ENCODE results near the gene CNST. TPM values are rescaled to one million over a fixed set of nuclear protein-coding genes. Genes with fewer than 3 reads are reported as not detected.

The CNST gene
- total RNA-seq, 1 experiment from 2014 or later, result 19.8 TPM

DNA sequence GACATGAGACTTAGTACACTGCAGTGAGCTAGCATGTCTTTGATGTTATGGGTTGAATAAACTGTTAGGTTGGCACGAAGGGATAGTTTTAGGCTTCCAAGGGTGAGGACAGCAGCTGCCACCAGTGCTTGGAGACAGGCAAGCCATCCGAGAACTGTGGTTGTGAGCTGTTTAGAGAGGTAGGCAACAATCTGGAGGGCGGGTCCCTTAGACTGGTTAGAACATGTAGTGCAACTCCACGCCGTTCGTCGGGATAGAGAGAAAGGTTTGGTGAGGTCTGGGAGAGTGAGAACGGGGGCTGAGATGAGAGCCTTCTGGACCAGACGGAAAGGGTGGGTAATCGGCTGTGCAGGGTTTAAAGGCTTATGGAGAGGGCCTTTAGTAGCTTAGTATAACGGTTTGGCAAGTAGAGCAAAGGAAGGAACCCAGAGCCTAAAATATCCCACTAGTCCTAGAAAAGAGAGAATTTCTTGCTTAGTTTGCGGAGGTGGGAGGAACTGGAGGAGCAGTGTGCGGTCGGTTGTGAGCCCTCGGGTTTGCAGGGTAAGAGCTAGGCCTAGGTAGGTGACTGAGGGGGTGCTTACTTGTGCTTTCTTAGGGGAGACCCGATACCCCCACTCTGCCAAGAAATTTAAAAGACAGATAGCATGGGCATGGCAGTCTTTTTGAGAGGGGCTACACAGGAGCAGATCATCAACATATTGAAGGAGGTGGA lies 72.8 kb downstream of the CNST start:
- no peak overlapping the region for H4K8ac ChIP-seq (replicated peaks; ENCODE audit: insufficient read length, low read depth, low read length)
- Mint-ChIP-seq H3K27me3 (ENCODE audit: low read depth) (no peaks in the 10 kb centered on the region), H3K4me1 (no peaks in the 10 kb centered on the region), H3K9me3 (peaks cover 3 to 4% of the 10 kb centered on the region in 2 experiments; a peak in 3 of 5 replicates), H3K4me3 (no peak overlapping the region), H3K36me3 (ENCODE audit: insufficient read depth in 1 of 3, low read depth in 3 of 3) (peaks cover 10 to 23% (median 17%) of the 10 kb centered on the region in 3 experiments), H3K27ac (no peak overlapping the region)
- H3K9ac ChIP-seq (ENCODE audit: extremely low read depth, insufficient read length, low read length), result no peak overlapping the region
- H2BK120ac ChIP-seq (ENCODE audit: low read depth, low read length, poor library complexity, severe bottlenecking), result no peak overlapping the region
- no peak overlapping the region for H3K4me2 ChIP-seq (ENCODE audit: insufficient read depth, insufficient read length, low read length)
- H3K23me2 ChIP-seq (ENCODE audit: insufficient read length, low read depth, low read length, poor library complexity, severe bottlenecking), result no peaks in the 10 kb centered on the region
- H4K5ac ChIP-seq (ENCODE audit: insufficient read length, low read depth, low read length), result no peak overlapping the region
- H3K4ac ChIP-seq (ENCODE audit: low read depth, low read length), result no peak overlapping the region
- DNase-seq, result no peak
- H3K79me2 ChIP-seq (ENCODE audit: insufficient read depth, low read length), result no peaks in the 10 kb centered on the region
- H3K23ac ChIP-seq (ENCODE audit: insufficient read length, low read depth, low read length), result no peak overlapping the region
- no peak overlapping the region for H3K14ac ChIP-seq (ENCODE audit: insufficient read depth, low read length)
- H3T11ph ChIP-seq (ENCODE audit: low read length), result no peak overlapping the region
- no peaks in the 10 kb centered on the region for H3K4me1 ChIP-seq (ENCODE audit: insufficient read depth, low read length)
- WGBS (ENCODE audit: extremely low coverage, insufficient read length, low lambda C conversion rate), result no CpG with 5 or more reads among the region's 16 CpGs
- H3K27me3 ChIP-seq (ENCODE audit: insufficient read depth, low read length), result no peaks in the 10 kb centered on the region
- H2AFZ ChIP-seq (ENCODE audit: low read length), result no peak overlapping the region
- H4K20me1 ChIP-seq (ENCODE audit: control insufficient read depth, insufficient read depth, insufficient read length), result no peaks in the 10 kb centered on the region
- H2BK20ac ChIP-seq (ENCODE audit: low read depth, low read length, poor library complexity, severe bottlenecking), result no peak overlapping the region
- no peak overlapping the region for H3K27ac ChIP-seq (ENCODE audit: insufficient read length, low read depth, low read length)
- no peak overlapping the region for H4K91ac ChIP-seq (ENCODE audit: insufficient read length, low read depth, low read length)
- no peak overlapping the region for H3K18ac ChIP-seq (ENCODE audit: insufficient read length, low read depth, low read length)
- H3K79me1 ChIP-seq (ENCODE audit: insufficient read depth, low read depth, low read length, poor library complexity, severe bottlenecking), result no peaks in the 10 kb centered on the region
- no peak overlapping the region for H2BK15ac ChIP-seq (ENCODE audit: low read depth, low read length)
- no peak for TF ChIP-seq CTCF (conservative IDR thresholded peaks at IDR 0.05)
- H2AK5ac ChIP-seq (ENCODE audit: insufficient read length, low read length), result no peak overlapping the region
- H2BK5ac ChIP-seq (ENCODE audit: insufficient read length, low read length), result no peak overlapping the region
- H3K9me3 ChIP-seq (ENCODE audit: control insufficient read depth, low read depth, low read length), result no peaks in the 10 kb centered on the region
- H3K56ac ChIP-seq (ENCODE audit: insufficient read length, low read depth, low read length), result no peak overlapping the region
- H2BK12ac ChIP-seq (ENCODE audit: insufficient read length, low read depth, low read length), result no peak overlapping the region
